AG04450 (cell line): ENCODE results near the gene PLIN3. TPM values are rescaled to one million over a fixed set of nuclear protein-coding genes. Genes with fewer than 3 reads are reported as not detected.

ENCODE experiments used
- CTCF ChIA-PET: fragments of 300-600, 350-600 bp; formaldehyde crosslinking; extraction: SDS; loops from one replicate; lab custom pipeline; 2022; ENCODE audit warnings: antibody characterized with exemption, inconsistent platforms; lab: Charles Lee
- POLR2A ChIA-PET: fragments of 350-600 bp; formaldehyde crosslinking; extraction: SDS; loops from one replicate; lab custom pipeline; 2021; ENCODE audit warnings: antibody characterized with exemption, inconsistent platforms; lab: Yijun Ruan, JAX
- DNase-seq: peaks from one replicate; pipeline ENCODE4 v3.0.0-alpha.2; 2011; ENCODE audit warnings: low read depth, low spot score
- H3K27ac ChIP-seq: one replicate; pipeline ENCODE4 v1.5.1; 2012; ENCODE audit warnings: low read depth, low read length, control low read depth
- H3K27me3 ChIP-seq: one replicate; pipeline ENCODE4 v1.6.0; 2012; ENCODE audit warnings: low read length; ENCODE audit not compliant: control insufficient read depth, insufficient read depth
- H3K4me3 ChIP-seq: 2 replicates; pipeline ENCODE4 v1.5.1; 2011; ENCODE audit warnings: mild to moderate bottlenecking, low read depth, low read length, control low read depth
- H3K9me3 ChIP-seq: 2 replicates; pipeline ENCODE4 v1.5.1; 2012; ENCODE audit warnings: low read length; ENCODE audit not compliant: control insufficient read depth, insufficient read depth
- CTCF ChIP-seq: IDR thresholded peaks from 2 replicates; pipeline ENCODE4 v1.5.1; 2011; ENCODE audit warnings: low read depth, low read length, control low read depth, inconsistent platforms
- polyA plus RNA-seq: library from polyadenylated mRNA; depleted of rRNA; stranded (reverse); fragments of >200 nt; gene quantifications from 2 replicates; pipeline ENCODE4 v1.2.3, GENCODE V29; 2011

Gene PLIN3
- polyA plus RNA-seq, 1 experiment = 103 TPM

DNA sequence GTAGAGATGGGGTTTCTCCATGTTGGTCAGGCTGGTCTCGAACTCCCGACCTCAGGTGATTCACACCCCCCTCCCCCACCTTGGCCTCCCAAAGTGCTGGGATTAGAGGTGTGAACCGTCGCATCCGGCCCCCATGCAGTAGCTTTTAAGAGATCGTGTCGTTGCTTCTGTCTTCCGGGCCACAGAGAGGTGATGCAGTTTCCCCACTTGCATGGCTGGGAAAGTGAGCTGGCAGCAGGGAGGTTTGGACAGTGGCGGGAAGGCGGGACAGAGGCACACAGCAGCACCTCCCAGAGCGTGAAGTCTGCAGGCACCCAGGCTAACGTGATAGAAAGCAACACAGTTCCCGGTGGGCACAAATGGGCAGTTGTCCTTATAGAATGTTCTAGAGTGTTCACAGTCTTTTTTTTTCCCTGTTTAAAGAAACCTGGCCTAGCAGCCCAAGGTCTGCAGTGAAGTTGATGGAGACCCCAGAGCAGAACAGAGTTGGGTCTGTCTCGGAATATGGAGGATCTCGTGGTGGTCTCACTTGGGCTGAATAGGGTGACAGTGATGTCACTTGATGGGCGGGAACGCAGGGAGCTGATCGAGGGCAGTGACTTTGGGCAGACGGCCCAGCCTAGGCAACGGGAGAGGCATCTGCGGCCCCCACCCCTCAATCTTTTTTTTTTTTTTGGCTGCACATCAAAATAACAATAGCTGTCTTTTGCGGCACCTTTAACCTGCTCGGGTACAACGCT lies 46.7 kb upstream of the PLIN3 start:
- Histone ChIP-seq H3K9me3 (no peaks in the 10 kb centered on the region), H3K4me3 (no peak overlapping the region), H3K27me3 (no peaks in the 10 kb centered on the region), H3K27ac (peak overlapping the region; percentile 75)
- DNase-seq = no peak
- ChIA-PET CTCF (interaction anchor here (0.6 to 4.5 kb wide), 3 partner anchors 44 to 104 kb away, joined by 3 to 104 read pairs (median 3); no protein-coding TSS in a partner anchor), POLR2A (interaction anchor here (0.7 to 1.4 kb wide), 3 partner anchors 23 to 58 kb away, joined by 3 to 6 read pairs (median 4); no protein-coding TSS in a partner anchor)
- TF ChIP-seq CTCF = no peak

- no peaks in the 10 kb centered on the region for H3K9me3 ChIP-seq
- CTCF ChIA-PET = interaction anchor here (0.5 to 4.5 kb wide), 22 partner anchors 15 to 923 kb away, joined by 3 to 104 read pairs (median 4); partner anchors contain the start of genes KDM4B and PLIN3
- peak overlapping the region; percentile 94 for H3K27ac ChIP-seq
- peak overlapping the region; percentile 67 for H3K4me3 ChIP-seq
- peak; percentile 68 for TF ChIP-seq CTCF
- no peaks in the 10 kb centered on the region for H3K27me3 ChIP-seq
- POLR2A ChIA-PET = interaction anchor here (0.5 to 2.9 kb wide), 21 partner anchors 15 to 397 kb away, joined by 3 to 19 read pairs (median 4); partner anchors contain the start of genes FEM1A, KDM4B and PLIN3
- DNase-seq = peak; percentile 99
Measured at GRCh38 chr19:4911786-4912672, 44.6 kb upstream of the PLIN3 start.

DNA sequence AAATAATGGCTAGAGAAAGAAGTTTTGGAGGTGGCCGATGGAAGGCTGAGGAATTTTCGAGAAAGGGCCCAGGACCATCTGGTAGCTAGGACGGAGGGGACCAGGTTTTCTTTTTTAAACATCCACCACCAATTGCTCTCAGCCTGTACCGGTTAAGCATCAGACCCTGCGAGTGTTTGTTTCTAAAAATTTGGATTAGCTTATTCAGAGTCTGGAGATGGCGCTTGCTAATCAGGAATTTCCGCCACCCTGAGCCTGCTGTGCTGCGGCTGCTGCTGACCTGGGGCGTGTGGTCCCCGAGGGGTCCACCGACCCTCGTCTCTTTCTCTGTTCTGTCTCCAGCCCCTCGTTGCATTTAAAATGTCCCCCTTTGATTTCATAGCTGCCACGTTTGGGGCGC lies 43.8 kb upstream of the PLIN3 start:
- CTCF ChIA-PET = interaction anchor here (0.5 to 4.5 kb wide), 15 partner anchors 32 to 922 kb away, joined by 3 to 104 read pairs (median 5); partner anchors contain the start of genes KDM4B and PLIN3
- Histone ChIP-seq H3K27ac (peak overlapping the region; percentile 94), H3K4me3 (peak overlapping the region; percentile 67), H3K9me3 (no peaks in the 10 kb centered on the region), H3K27me3 (no peaks in the 10 kb centered on the region)
- no peak for TF ChIP-seq CTCF
- DNase-seq = no peak
- POLR2A ChIA-PET = interaction anchor here (0.7 to 2.9 kb wide), 16 partner anchors 16 to 430 kb away, joined by 3 to 19 read pairs (median 8); partner anchors contain the start of genes FEM1A, KDM4B and PLIN3

GRCh38 chr19:4910594-4911281 lies 43.3 kb upstream of the PLIN3 start:
- POLR2A ChIA-PET = interaction anchor here (0.7 to 2.9 kb wide), 11 partner anchors 16 to 430 kb away, joined by 3 to 19 read pairs (median 8); partner anchors contain the start of genes FEM1A, KDM4B and PLIN3
- no peak for TF ChIP-seq CTCF
- no peak for DNase-seq
- peak overlapping the region; percentile 67 for H3K4me3 ChIP-seq
- CTCF ChIA-PET = interaction anchor here (0.7 to 4.5 kb wide), 11 partner anchors 32 to 128 kb away, joined by 3 to 104 read pairs (median 7); partner anchors contain the start of genes KDM4B and PLIN3
- peak overlapping the region; percentile 94 for H3K27ac ChIP-seq
- H3K9me3 ChIP-seq = no peaks in the 10 kb centered on the region
- H3K27me3 ChIP-seq = no peaks in the 10 kb centered on the region
